Diencephalon (tissue), 1 donor: ENCODE results near the gene EXO1. TPM values are rescaled to one million over a fixed set of nuclear protein-coding genes. Genes with fewer than 3 reads are reported as not detected.

Source experiments
- total RNA-seq: library from RNA; depleted of rRNA; stranded (reverse); fragments of >200 nt; gene quantifications from one replicate; pipeline ENCODE4 v1.2.3, GENCODE V29; 2014

The EXO1 gene
- 4.2 TPM for total RNA-seq

GRCh38 chr1:241847796-241848685 lies at the start of gene EXO1:
Gene EXO1, plus strand, starts transcription at chr1:241848204. Its CDS starts 2,222 bp downstream, at chr1:241850426.

Other genes with a start within 250 kb of the EXO1 start
- gene CHML, start 207.8 kb upstream of the EXO1 start, total RNA-seq, result 75.4 TPM
- 8.1 TPM for gene OPN3, start 207.8 kb upstream of the EXO1 start, total RNA-seq
- not detected for gene WDR64, start 195.9 kb upstream of the EXO1 start, total RNA-seq
- gene BECN2, start 109.6 kb downstream of the EXO1 start, total RNA-seq, result not detected
- 1.6 TPM for gene MAP1LC3C, start 150.9 kb downstream of the EXO1 start, total RNA-seq